Measurements from ENCODE around the gene ITGB5.

ITGB5 gene

GRCh38 chr3:124741027-124741426 is 146.1 kb downstream of the ITGB5 start:
- TF ChIP-seq, protein P1, sequence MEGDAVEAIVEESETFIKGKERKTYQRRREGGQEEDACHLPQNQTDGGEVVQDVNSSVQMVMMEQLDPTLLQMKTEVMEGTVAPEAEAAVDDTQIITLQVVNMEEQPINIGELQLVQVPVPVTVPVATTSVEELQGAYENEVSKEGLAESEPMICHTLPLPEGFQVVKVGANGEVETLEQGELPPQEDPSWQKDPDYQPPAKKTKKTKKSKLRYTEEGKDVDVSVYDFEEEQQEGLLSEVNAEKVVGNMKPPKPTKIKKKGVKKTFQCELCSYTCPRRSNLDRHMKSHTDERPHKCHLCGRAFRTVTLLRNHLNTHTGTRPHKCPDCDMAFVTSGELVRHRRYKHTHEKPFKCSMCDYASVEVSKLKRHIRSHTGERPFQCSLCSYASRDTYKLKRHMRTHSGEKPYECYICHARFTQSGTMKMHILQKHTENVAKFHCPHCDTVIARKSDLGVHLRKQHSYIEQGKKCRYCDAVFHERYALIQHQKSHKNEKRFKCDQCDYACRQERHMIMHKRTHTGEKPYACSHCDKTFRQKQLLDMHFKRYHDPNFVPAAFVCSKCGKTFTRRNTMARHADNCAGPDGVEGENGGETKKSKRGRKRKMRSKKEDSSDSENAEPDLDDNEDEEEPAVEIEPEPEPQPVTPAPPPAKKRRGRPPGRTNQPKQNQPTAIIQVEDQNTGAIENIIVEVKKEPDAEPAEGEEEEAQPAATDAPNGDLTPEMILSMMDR (IDR thresholded peaks at IDR 0.05; ENCODE audit: low read depth, low read length), result no peak
- H3K4me3 ChIP-seq (ENCODE audit: low read depth, low read length), result no peak overlapping the region

DNA sequence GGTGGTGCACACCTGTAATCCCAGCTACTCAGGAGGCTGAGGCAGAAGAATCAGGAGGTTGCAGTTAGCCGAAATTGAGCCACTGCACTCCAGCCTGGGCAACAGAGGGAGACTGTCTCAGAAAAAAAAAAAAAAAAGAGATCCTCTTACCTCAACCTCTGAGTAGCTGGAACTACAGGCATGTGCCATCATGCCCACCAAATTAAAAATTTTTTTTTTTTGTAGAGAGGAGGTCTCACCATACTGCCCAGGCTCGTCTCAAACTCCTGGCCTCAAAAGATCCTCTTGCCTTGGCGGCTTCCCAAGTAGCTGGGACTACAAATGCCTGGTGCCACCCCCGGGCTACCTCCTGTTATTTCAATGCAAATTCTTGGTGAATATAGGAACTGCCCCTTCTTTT is 155.4 kb downstream of the ITGB5 start:
- TF ChIP-seq, protein P1 (IDR thresholded peaks at IDR 0.05; ENCODE audit: low read depth, low read length), result no peak
- H3K4me3 ChIP-seq (ENCODE audit: low read depth, low read length), result no peak overlapping the region

- TF ChIP-seq, protein P1 (IDR thresholded peaks at IDR 0.05; ENCODE audit: low read depth, low read length), result no peak
- H3K4me3 ChIP-seq (ENCODE audit: low read depth, low read length), result peak overlapping the region; percentile 99
Observed at GRCh38 chr3:124730941-124731297, 156.2 kb downstream of the ITGB5 start.

- H3K4me3 ChIP-seq (ENCODE audit: low read depth, low read length), result peak within 1 kb of the TSS; percentile 99
- TF ChIP-seq, protein P1 (IDR thresholded peaks at IDR 0.05; ENCODE audit: low read depth, low read length), result no peak
Observed at GRCh38 chr3:124730129-124730940, 156.8 kb downstream of the ITGB5 start, which contains the start of gene UMPS. TSS of gene UMPS (plus strand) at chr3:124730452. CDS start at chr3:124730472, 20 bp downstream.

DNA sequence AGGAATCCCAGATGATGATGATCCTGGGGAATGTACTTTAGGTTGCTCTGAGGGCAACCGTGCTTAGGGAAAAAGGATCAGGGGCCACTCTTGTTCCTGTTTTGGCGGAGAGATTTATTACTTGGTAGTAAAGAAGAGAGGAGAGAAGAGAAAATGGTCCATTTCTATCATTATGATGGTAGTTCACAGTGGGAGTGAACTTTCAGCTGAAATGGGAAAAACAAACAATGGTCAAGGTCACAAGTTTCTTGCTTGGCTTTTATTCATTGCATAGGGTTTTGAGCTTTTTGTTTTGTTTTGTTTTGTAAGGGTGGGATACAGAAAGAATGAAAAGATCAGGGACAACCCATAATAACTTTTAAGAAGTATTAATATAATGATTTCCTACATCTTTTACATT is 164.6 kb downstream of the ITGB5 start:
- TF ChIP-seq, protein P1 (IDR thresholded peaks at IDR 0.05; ENCODE audit: low read depth, low read length), result no peak
- no peak overlapping the region for H3K4me3 ChIP-seq (ENCODE audit: low read depth, low read length)

DNA sequence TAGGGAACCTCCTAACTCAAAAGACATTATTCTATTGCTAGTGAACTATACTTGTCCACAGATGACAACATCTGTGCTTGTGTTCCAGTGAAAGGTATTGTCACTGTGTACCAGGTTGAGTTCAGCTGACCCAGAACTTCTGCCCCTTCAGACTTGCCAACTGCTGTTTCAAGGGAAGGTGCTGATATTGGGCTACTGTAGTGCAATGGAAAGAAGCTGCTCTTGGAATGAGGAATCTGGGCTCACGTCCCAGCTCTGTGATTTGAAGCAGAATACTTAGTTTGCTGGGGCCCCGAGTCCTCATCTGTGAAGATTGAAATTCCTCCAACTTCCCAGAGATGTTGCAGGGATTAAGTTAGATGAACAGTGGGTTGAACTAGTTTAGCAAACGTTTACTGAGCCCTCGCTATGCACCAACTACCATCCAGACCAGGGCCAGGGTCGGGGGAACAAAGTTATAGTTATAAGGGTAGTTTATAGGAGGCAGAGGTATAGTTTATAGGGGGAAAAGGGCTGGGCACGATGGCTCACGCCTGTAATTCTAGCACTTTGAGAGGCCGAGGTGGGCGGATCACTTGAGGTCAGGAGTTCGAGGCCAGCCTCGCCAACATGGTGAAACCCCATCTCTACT is 172.8 kb downstream of the ITGB5 start:
- H3K4me3 ChIP-seq (ENCODE audit: low read depth, low read length), result no peak overlapping the region
- TF ChIP-seq, protein P1 (IDR thresholded peaks at IDR 0.05; ENCODE audit: low read depth, low read length), result no peak
